GM12878 (cell line): ENCODE measurements around the gene NTRK1. TPM values are rescaled to one million over a fixed set of nuclear protein-coding genes. Genes with fewer than 3 reads are reported as not detected.
A peak's percentile ranks its signal among the peaks of the same experiment; 100 is the strongest.

Experiments used
- BCLAF1 ChIP-seq: fragments of 450-650 bp; IDR thresholded peaks from 2 replicates; pipeline ENCODE4 v1.6.1; 2017; ENCODE audit warnings: antibody characterized with exemption, mild to moderate bottlenecking, moderate library complexity
- CUX1 ChIP-seq: IDR thresholded peaks from 2 replicates; pipeline ENCODE4 v1.6.1; 2012; ENCODE audit warnings: improper control_type of control experiment, low read depth, low read length; ENCODE audit not compliant: insufficient replicate concordance
- E2F4 ChIP-seq: IDR thresholded peaks from 2 replicates; pipeline ENCODE4 v1.6.1; 2012; ENCODE audit warnings: low read depth, low read length, improper control_type of control experiment
- ETV6 ChIP-seq, 2 experiments: fragments of 450-650 bp in 1 of 2; IDR thresholded peaks in 1 of 2; conservative IDR thresholded peaks in 1 of 2; 2 replicates each; pipeline ENCODE4 v1.6.1; 2014; ENCODE audit warnings: antibody characterized with exemption in 1 of 2, borderline replicate concordance in 1 of 2, low read depth in 1 of 2, mild to moderate bottlenecking in 1 of 2, moderate library complexity in 1 of 2
- FOXK2 ChIP-seq: fragments of 450-650 bp; IDR thresholded peaks from 2 replicates; pipeline ENCODE4 v1.6.1; 2017; ENCODE audit warnings: mild to moderate bottlenecking, moderate library complexity
- HCFC1 ChIP-seq: fragments of 150-350 bp; IDR thresholded peaks from 2 replicates; pipeline ENCODE4 v1.6.1; 2014; ENCODE audit warnings: low read length
- HDAC2 ChIP-seq: fragments of 200-600 bp; sonication (generic); IDR thresholded peaks from 2 replicates; pipeline ENCODE4 v1.6.1; 2017
- IRF4 ChIP-seq: IDR thresholded peaks from 2 replicates; pipeline ENCODE4 v1.6.1; 2011; ENCODE audit warnings: low read depth, low read length
- KAT2A ChIP-seq: conservative IDR thresholded peaks from 2 replicates; pipeline ENCODE4 v1.6.1; 2011; ENCODE audit warnings: low read depth, low read length; ENCODE audit not compliant: control insufficient read depth
- MTA3 ChIP-seq: IDR thresholded peaks from 2 replicates; pipeline ENCODE4 v1.6.1; 2012; ENCODE audit warnings: low read length, inconsistent platforms, borderline replicate concordance
- NRF1 ChIP-seq: conservative IDR thresholded peaks from 2 replicates; pipeline ENCODE4 v1.6.1; 2011; ENCODE audit warnings: mild to moderate bottlenecking, low read depth, low read length, improper control_type of control experiment
- POLR2A ChIP-seq: IDR thresholded peaks from 2 replicates; pipeline ENCODE4 v1.6.1; 2011; ENCODE audit warnings: low read depth, mild to moderate bottlenecking, low read length
- RBBP5 ChIP-seq: fragments of 200-600 bp; sonication (generic); conservative IDR thresholded peaks from 2 replicates; pipeline ENCODE4 v1.6.1; 2016
- SIX5 ChIP-seq: IDR thresholded peaks from 2 replicates; pipeline ENCODE4 v1.6.1; 2011; ENCODE audit warnings: mild to moderate bottlenecking, low read depth, low read length, moderate library complexity; ENCODE audit not compliant: severe bottlenecking
- SMARCA5 ChIP-seq: fragments of 450-650 bp; IDR thresholded peaks from 2 replicates; pipeline ENCODE4 v1.6.1; 2017; ENCODE audit warnings: mild to moderate bottlenecking
- SPI1 ChIP-seq: IDR thresholded peaks from 2 replicates; pipeline ENCODE4 v1.6.1; 2011; ENCODE audit warnings: low read depth, mild to moderate bottlenecking, low read length, moderate library complexity, borderline replicate concordance; ENCODE audit not compliant: insufficient read depth
- SREBF1 ChIP-seq: IDR thresholded peaks from 2 replicates; pipeline ENCODE4 v1.6.1; 2012; ENCODE audit warnings: mild to moderate bottlenecking, low read length
- STAT1 ChIP-seq: fragments of 450-650 bp; conservative IDR thresholded peaks from 2 replicates; pipeline ENCODE4 v1.6.1; 2014; ENCODE audit warnings: antibody characterized with exemption, mild to moderate bottlenecking
- TAF1 ChIP-seq: IDR thresholded peaks from 2 replicates; pipeline ENCODE4 v1.6.1; 2011; ENCODE audit warnings: mild to moderate bottlenecking, low read depth, low read length, borderline replicate concordance
- TCF12 ChIP-seq: IDR thresholded peaks from 2 replicates; pipeline ENCODE4 v1.6.1; 2011; ENCODE audit warnings: low read depth, mild to moderate bottlenecking, low read length
- YBX1 ChIP-seq: fragments of 450-650 bp; IDR thresholded peaks from 2 replicates; pipeline ENCODE4 v1.6.1; 2016; ENCODE audit warnings: antibody characterized with exemption
- ZNF217 ChIP-seq: fragments of 450-650 bp; IDR thresholded peaks from 2 replicates; pipeline ENCODE4 v1.6.1; 2017; ENCODE audit warnings: antibody characterized with exemption, mild to moderate bottlenecking
- ZNF384 ChIP-seq: IDR thresholded peaks from 2 replicates; pipeline ENCODE4 v1.6.1; 2012; ENCODE audit warnings: low read depth, mild to moderate bottlenecking, low read length, improper control_type of control experiment, borderline replicate concordance
- ZSCAN29 ChIP-seq: fragments of 450-650 bp; IDR thresholded peaks from 2 replicates; pipeline ENCODE4 v1.6.1; 2017; ENCODE audit warnings: mild to moderate bottlenecking, moderate library complexity
- polyA plus RNA-seq, 11 experiments: library from polyadenylated mRNA; depleted of rRNA in 4 of 11; unstranded in 6 of 11; stranded (reverse) in 5 of 11; fragments of >200 nt; fragmentation: Nextera tagmentation in 4 of 11; fragmentation: Illumina TruSeq in 1 of 11; extraction: Ambion mirVana in 4 of 11; extraction: Trizol in 1 of 11; gene quantifications; 1 replicate in 1 of 11; 2 replicates in 10 of 11; pipeline versions ENCODE4 v1.2.1 to v1.2.3, GENCODE V29; 2011 to 2016; ENCODE audit warnings: inconsistent platforms in 2 of 11, missing spikeins in 2 of 11, low read depth in 1 of 11
- total RNA-seq, 4 experiments: library from RNA; depleted of rRNA in 3 of 4; stranded (reverse); fragments of >200 nt in 3 of 4; fragmentation: Illumina TruSeq in 1 of 4; extraction: Trizol in 1 of 4; gene quantifications; 2 replicates each; pipeline versions ENCODE4 v1.2.1 to v1.2.3, GENCODE V29; 2013 to 2021

NTRK1 gene
- total and polyA plus RNA-seq, 10 of the 15 experiments (the other 5 are each of a cell fraction or from before 2014, with no cell fraction given), result 0.10 to 0.56 (median 0.40) TPM; not detected in 7

GRCh38 chr1:156816561-156817328 lies 43.9 kb upstream of the NTRK1 start, which contains the start of gene SH2D2A (continued):
- TF ChIP-seq STAT1, result 0 out of 2 replicates have a peak, but pooled peaks have one; percentile 32
- no peak for TF ChIP-seq IRF4
- 0 out of 2 replicates have a peak, but pooled peaks have one; percentile 45 for TF ChIP-seq TCF12
- TF ChIP-seq BCLAF1, result no peak
- TF ChIP-seq TAF1, result no peak
- TF ChIP-seq ZSCAN29, result no peak
- peak; percentile 75; the same call in 1 of the 2 replicates for TF ChIP-seq POLR2A
- TF ChIP-seq ZNF217, result no peak
- TF ChIP-seq HDAC2, result no peak
- no peak for TF ChIP-seq MTA3
- no peak for TF ChIP-seq KAT2A
- no peak for TF ChIP-seq E2F4
- TF ChIP-seq FOXK2, result no peak; the same call in 1 of the 2 replicates
- no peak for TF ChIP-seq SREBF1
- TF ChIP-seq NRF1, result no peak
- no peak for TF ChIP-seq YBX1
- TF ChIP-seq SIX5, result no peak
- no peak for TF ChIP-seq RBBP5
- no peak for TF ChIP-seq ZNF384
- TF ChIP-seq CUX1, result no peak
- TF ChIP-seq HCFC1, result peak; percentile 13; the same call in 1 of the 2 replicates
- no peak for TF ChIP-seq ETV6 (conservative IDR thresholded peaks at IDR 0.05 in 1 of 2, IDR thresholded peaks at IDR 0.05 in 1 of 2; ENCODE audit: borderline replicate concordance in 1 of 2, low read depth in 1 of 2)
- no peak for TF ChIP-seq SMARCA5
- TF ChIP-seq SPI1, result no peak
